Fibroblast of lung (primary cell): ENCODE measurements around the gene SPC24. TPM values are rescaled to one million over a fixed set of nuclear protein-coding genes. Genes with fewer than 3 reads are reported as not detected.

ENCODE experiments used
- DNase-seq, 2 donors: peaks; one replicate each; pipeline versions ENCODE4 v3.0.0 to v3.0.0-alpha.2; 2010; ENCODE audit warnings: low read depth in 2 of 2
- H2AFZ ChIP-seq: 2 replicates; pipeline ENCODE4 v1.5.1; 2012; ENCODE audit warnings: low read length, control low read depth, inconsistent platforms
- H3K27ac ChIP-seq: 2 replicates; pipeline ENCODE4 v1.5.1; 2011; ENCODE audit warnings: low read length, control low read depth; ENCODE audit not compliant: insufficient read depth
- H3K27me3 ChIP-seq: 2 replicates; pipeline ENCODE4 v1.5.1; 2011; ENCODE audit warnings: mild to moderate bottlenecking, low read length; ENCODE audit not compliant: control insufficient read depth, insufficient read depth
- H3K36me3 ChIP-seq: 2 replicates; pipeline ENCODE4 v1.5.1; 2011; ENCODE audit warnings: low read length; ENCODE audit not compliant: control insufficient read depth, insufficient read depth
- H3K4me1 ChIP-seq: 2 replicates; pipeline ENCODE4 v1.5.1; 2011; ENCODE audit warnings: low read length; ENCODE audit not compliant: control insufficient read depth, insufficient read depth; ENCODE audit errors: extremely low read depth
- H3K4me2 ChIP-seq: 2 replicates; pipeline ENCODE4 v1.5.1; 2011; ENCODE audit warnings: low read length, control low read depth; ENCODE audit not compliant: insufficient read depth; ENCODE audit errors: extremely low read depth
- H3K4me3 ChIP-seq, 4 experiments: fragments of 200-600 bp in 1 of 4; sonication (generic) in 1 of 4; replicated peaks in 1 of 4; 2 replicates each; pipeline ENCODE4 v1.5.1; 2011 to 2016; ENCODE audit warnings: low read length in 4 of 4, low read depth in 3 of 4, mild to moderate bottlenecking in 3 of 4, control low read depth in 2 of 4, inconsistent platforms in 1 of 4, mixed read lengths in 1 of 4; ENCODE audit not compliant: insufficient read depth in 1 of 4; ENCODE audit errors: control extremely low read depth in 1 of 4
- H3K79me2 ChIP-seq: 2 replicates; pipeline ENCODE4 v1.5.1; 2012; ENCODE audit warnings: mild to moderate bottlenecking, low read length, inconsistent platforms; ENCODE audit not compliant: control insufficient read depth, insufficient read depth
- H3K9ac ChIP-seq: 2 replicates; pipeline ENCODE4 v1.5.1; 2011; ENCODE audit warnings: mild to moderate bottlenecking, low read length, control low read depth; ENCODE audit not compliant: insufficient read depth
- H3K9me3 ChIP-seq: 2 replicates; pipeline ENCODE4 v1.5.1; 2012; ENCODE audit warnings: low read depth, low read length; ENCODE audit not compliant: control insufficient read depth, insufficient read depth
- H4K20me1 ChIP-seq: 2 replicates; pipeline ENCODE4 v1.5.1; 2011; ENCODE audit warnings: low read length; ENCODE audit not compliant: control insufficient read depth, insufficient read depth; ENCODE audit errors: extremely low read depth
- EZH2 ChIP-seq: IDR thresholded peaks from 2 replicates; pipeline ENCODE4 v1.5.1; 2012; ENCODE audit warnings: low read length, control low read depth, mild to moderate bottlenecking; ENCODE audit errors: missing control alignments
- polyA plus RNA-seq, 2 donors: library from polyadenylated mRNA; depleted of rRNA in 1 of 2; stranded (reverse) in 1 of 2; unstranded in 1 of 2; fragments of >200 nt; gene quantifications; 2 replicates each; pipeline ENCODE4 v1.2.1, GENCODE V29; 2011 to 2012; ENCODE audit warnings: missing spikeins in 1 of 2
- total RNA-seq: library from RNA; depleted of rRNA; stranded (reverse); fragments of >200 nt; gene quantifications from 2 replicates; pipeline ENCODE4 v1.2.1, GENCODE V29; 2014
- TF ChIP-seq, protein P1 (sequence below), 2 donors: IDR thresholded peaks in 1 of 2; conservative IDR thresholded peaks in 1 of 2; 1 replicate in 1 of 2; 2 replicates in 1 of 2; pipeline ENCODE4 v1.5.1; 2011 to 2012; ENCODE audit warnings: low read length in 2 of 2, control low read depth in 1 of 2, inconsistent platforms in 1 of 2, low read depth in 1 of 2, mild to moderate bottlenecking in 1 of 2

Gene SPC24
- total and polyA plus RNA-seq, 2 donors (not counting 1 experiment from before 2014, with no cell fraction given): 8.1 to 32.0 TPM

DNA sequence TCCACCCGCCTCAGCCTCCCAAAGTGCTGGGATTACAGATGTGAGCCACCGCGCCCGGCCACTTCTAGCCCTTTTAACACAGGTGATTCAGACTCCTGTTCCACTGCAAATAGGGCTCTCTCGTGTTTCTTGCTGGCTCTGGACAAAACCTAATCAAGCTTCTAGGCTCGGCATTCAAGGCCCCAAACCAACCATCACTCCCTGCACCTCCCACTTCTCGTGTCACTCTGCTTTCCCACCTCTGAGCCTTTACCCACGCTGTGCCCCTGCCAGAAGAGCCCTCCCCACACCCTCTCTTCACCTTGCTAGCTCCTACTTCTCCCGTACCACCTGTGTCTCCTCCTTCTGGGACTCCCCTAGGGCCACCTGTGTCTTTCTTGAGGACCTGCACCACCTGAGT lies 22.0 kb upstream of the SPC24 start:
- peaks cover 11% of the 10 kb centered on the region for H3K4me1 ChIP-seq
- TF ChIP-seq, protein P1, sequence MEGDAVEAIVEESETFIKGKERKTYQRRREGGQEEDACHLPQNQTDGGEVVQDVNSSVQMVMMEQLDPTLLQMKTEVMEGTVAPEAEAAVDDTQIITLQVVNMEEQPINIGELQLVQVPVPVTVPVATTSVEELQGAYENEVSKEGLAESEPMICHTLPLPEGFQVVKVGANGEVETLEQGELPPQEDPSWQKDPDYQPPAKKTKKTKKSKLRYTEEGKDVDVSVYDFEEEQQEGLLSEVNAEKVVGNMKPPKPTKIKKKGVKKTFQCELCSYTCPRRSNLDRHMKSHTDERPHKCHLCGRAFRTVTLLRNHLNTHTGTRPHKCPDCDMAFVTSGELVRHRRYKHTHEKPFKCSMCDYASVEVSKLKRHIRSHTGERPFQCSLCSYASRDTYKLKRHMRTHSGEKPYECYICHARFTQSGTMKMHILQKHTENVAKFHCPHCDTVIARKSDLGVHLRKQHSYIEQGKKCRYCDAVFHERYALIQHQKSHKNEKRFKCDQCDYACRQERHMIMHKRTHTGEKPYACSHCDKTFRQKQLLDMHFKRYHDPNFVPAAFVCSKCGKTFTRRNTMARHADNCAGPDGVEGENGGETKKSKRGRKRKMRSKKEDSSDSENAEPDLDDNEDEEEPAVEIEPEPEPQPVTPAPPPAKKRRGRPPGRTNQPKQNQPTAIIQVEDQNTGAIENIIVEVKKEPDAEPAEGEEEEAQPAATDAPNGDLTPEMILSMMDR (conservative IDR thresholded peaks at IDR 0.05 in 1 of 2, IDR thresholded peaks at IDR 0.05 in 1 of 2; ENCODE audit: low read depth in 1 of 2, low read length in 2 of 2): no peak
- TF ChIP-seq EZH2: no peak
- DNase-seq: no peak

DNA sequence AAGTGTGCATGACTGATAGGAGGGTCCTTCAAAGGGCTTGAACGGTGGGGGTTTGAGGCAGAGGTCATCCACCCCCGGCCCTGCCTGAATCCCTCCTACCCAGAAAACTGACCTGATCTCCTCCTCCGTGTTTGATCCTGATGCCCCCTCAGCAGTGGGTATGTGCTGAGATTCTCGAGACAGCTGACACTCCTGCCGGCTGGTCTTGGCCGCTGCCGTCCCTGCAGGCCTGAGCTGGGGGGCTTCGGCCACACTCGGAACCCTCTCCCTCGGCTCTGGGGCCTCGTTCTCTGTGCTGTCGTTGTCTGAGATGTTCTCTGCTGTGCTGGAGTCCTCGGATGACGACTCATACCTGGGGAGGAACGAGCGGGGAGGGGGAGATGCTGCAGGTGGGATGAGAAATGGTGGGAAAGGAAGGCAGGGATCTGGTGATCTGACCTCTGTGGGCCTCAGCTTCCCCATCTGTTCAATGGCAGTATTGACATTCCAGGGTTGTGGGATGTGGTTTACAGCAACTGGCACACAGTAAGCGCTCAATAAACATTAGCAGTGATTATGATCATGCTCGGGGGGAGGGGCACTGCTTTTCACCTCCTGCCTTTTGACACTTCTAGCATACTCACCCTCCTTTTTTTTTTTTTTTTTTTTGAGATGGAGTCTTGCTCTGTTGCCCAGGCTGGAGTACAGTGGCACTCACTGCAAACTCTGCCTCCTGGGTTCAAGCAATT lies 21.0 kb upstream of the SPC24 start:
- Histone ChIP-seq H3K36me3 (peaks cover 47% of the 10 kb centered on the region), H3K27ac (no peak overlapping the region), H3K4me1 (peaks cover 11% of the 10 kb centered on the region), H4K20me1 (no peaks in the 10 kb centered on the region), H3K4me2 (no peak overlapping the region), H3K9me3 (no peaks in the 10 kb centered on the region), H3K27me3 (no peaks in the 10 kb centered on the region), H2AFZ (no peak overlapping the region), H3K4me3 (no peak overlapping the region), H3K79me2 (peaks cover 15% of the 10 kb centered on the region), H3K9ac (no peak overlapping the region)
- TF ChIP-seq EZH2: no peak
- TF ChIP-seq, protein P1 (conservative IDR thresholded peaks at IDR 0.05 in 1 of 2, IDR thresholded peaks at IDR 0.05 in 1 of 2; ENCODE audit: low read depth in 1 of 2, low read length in 2 of 2): no peak
- no peak for DNase-seq

More for the DNA sequence above, 22.0 kb upstream of the SPC24 start:
- no peak overlapping the region for H3K27ac ChIP-seq
- no peak overlapping the region for H3K9ac ChIP-seq
- H3K27me3 ChIP-seq: no peaks in the 10 kb centered on the region
- H2AFZ ChIP-seq: no peak overlapping the region
- H3K9me3 ChIP-seq: no peaks in the 10 kb centered on the region
- H3K79me2 ChIP-seq: peaks cover 19% of the 10 kb centered on the region
- no peak overlapping the region for H3K4me3 ChIP-seq
- H4K20me1 ChIP-seq: no peaks in the 10 kb centered on the region
- no peak overlapping the region for H3K4me2 ChIP-seq
- H3K36me3 ChIP-seq: peaks cover 45% of the 10 kb centered on the region

DNA sequence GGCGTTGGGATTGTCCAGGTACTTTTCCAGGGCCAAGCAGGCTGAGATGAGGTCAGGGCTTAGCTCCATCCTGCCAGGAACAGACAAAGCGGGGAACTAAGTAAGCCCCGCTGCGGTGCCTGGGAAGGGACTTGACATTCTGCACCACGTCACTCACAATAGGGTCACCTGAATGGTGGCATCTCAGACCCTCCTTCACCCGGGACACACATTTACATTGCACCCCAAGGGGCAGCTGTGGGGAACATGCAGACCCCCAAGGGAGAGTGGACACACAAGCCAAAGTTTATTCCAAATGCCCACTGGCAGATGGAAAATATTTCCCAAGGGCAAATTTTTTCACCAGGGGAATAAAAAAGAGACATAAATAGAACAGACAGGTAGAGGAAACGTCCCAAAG lies 20.3 kb upstream of the SPC24 start:
- Histone ChIP-seq H3K79me2 (peaks cover 11% of the 10 kb centered on the region), H3K4me3 (no peak overlapping the region), H3K27ac (no peak overlapping the region), H3K36me3 (peaks cover 48% of the 10 kb centered on the region), H3K27me3 (no peaks in the 10 kb centered on the region), H3K9me3 (no peaks in the 10 kb centered on the region), H3K4me1 (peaks cover 10% of the 10 kb centered on the region), H4K20me1 (no peaks in the 10 kb centered on the region), H3K9ac (no peak overlapping the region), H3K4me2 (no peak overlapping the region), H2AFZ (no peak overlapping the region)
- DNase-seq: no peak
- no peak for TF ChIP-seq EZH2
- TF ChIP-seq, protein P1 (conservative IDR thresholded peaks at IDR 0.05 in 1 of 2, IDR thresholded peaks at IDR 0.05 in 1 of 2; ENCODE audit: low read depth in 1 of 2, low read length in 2 of 2): no peak
